Hepatocyte (in vitro differentiated cells): ENCODE results near the gene CNIH2. TPM values are rescaled to one million over a fixed set of nuclear protein-coding genes. Genes with fewer than 3 reads are reported as not detected.

Source experiments
- DNase-seq: peaks from one replicate; pipeline ENCODE4 v3.0.0-alpha.2; 2016; ENCODE audit warnings: low spot score
- H2AFZ ChIP-seq: fragments of 200-600 bp; sonication (generic); 2 replicates; pipeline ENCODE4 v1.6.0; 2016; ENCODE audit warnings: antibody characterized with exemption, mild to moderate bottlenecking
- H3K27ac ChIP-seq: fragments of 200-600 bp; sonication (generic); 2 replicates; pipeline ENCODE4 v1.5.1; 2016; ENCODE audit warnings: mild to moderate bottlenecking
- H3K27me3 ChIP-seq: fragments of 200-600 bp; sonication (generic); 2 replicates; pipeline ENCODE4 v1.6.1; 2016
- H3K36me3 ChIP-seq: fragments of 200-600 bp; sonication (generic); replicated peaks from 2 replicates; pipeline ENCODE4 v1.5.1; 2016; ENCODE audit warnings: low read depth; ENCODE audit not compliant: insufficient read depth
- H3K4me1 ChIP-seq: fragments of 200-600 bp; sonication (generic); 2 replicates; pipeline ENCODE4 v1.5.1; 2016; ENCODE audit warnings: mild to moderate bottlenecking, moderate library complexity; ENCODE audit not compliant: insufficient read depth
- H3K4me2 ChIP-seq: fragments of 200-600 bp; sonication (generic); 2 replicates; pipeline ENCODE4 v1.6.0; 2016
- H3K4me3 ChIP-seq: fragments of 200-600 bp; sonication (generic); 2 replicates; pipeline ENCODE4 v1.5.1; 2016; ENCODE audit warnings: mild to moderate bottlenecking
- H3K79me2 ChIP-seq: fragments of 200-600 bp; sonication (generic); 2 replicates; pipeline ENCODE4 v1.6.0; 2017; ENCODE audit warnings: mild to moderate bottlenecking
- H3K9me2 ChIP-seq: fragments of 200-600 bp; sonication (generic); replicated peaks from 2 replicates; pipeline ENCODE4 v1.6.0; 2017; ENCODE audit warnings: mild to moderate bottlenecking; ENCODE audit not compliant: insufficient read depth
- H3K9me3 ChIP-seq: fragments of 200-600 bp; sonication (generic); 2 replicates; pipeline ENCODE4 v1.5.1; 2016; ENCODE audit warnings: low read depth, mild to moderate bottlenecking
- H4K20me1 ChIP-seq: fragments of 200-600 bp; sonication (generic); 2 replicates; pipeline ENCODE4 v1.6.0; 2016; ENCODE audit warnings: mild to moderate bottlenecking; ENCODE audit not compliant: insufficient read depth, poor library complexity, severe bottlenecking
- EZH2 ChIP-seq: fragments of 200-600 bp; sonication (generic); IDR thresholded peaks from 2 replicates; pipeline ENCODE4 v1.6.1; 2016; ENCODE audit warnings: antibody characterized with exemption, mild to moderate bottlenecking, borderline replicate concordance
- EZH2phosphoT487 ChIP-seq: fragments of 200-600 bp; sonication (generic); IDR thresholded peaks from one replicate; pipeline ENCODE4 v1.6.1; 2018; ENCODE audit warnings: antibody characterized with exemption, mild to moderate bottlenecking, low read depth, moderate library complexity; ENCODE audit not compliant: unreplicated experiment, severe bottlenecking
- WGBS: methylation state at CpG from one replicate; pipeline ENCODE4 v1.1.6; 2016; ENCODE audit warnings: low lambda C conversion rate; ENCODE audit errors: missing lambda C conversion rate; 5-methylcytosine and 5-hydroxymethylcytosine counted together
- polyA plus RNA-seq: library from polyadenylated mRNA; unstranded; fragments of >200 nt; fragmentation: Nextera tagmentation; extraction: Ambion mirVana; gene quantifications from 2 replicates; pipeline ENCODE4 v1.2.1, GENCODE V29; 2016
- total RNA-seq: library from RNA; depleted of rRNA; stranded (reverse); fragments of >200 nt; gene quantifications from 2 replicates; pipeline ENCODE4 v1.2.3, GENCODE V29; 2014
- TF ChIP-seq, protein P1 (sequence below): fragments of 200-600 bp; sonication (generic); IDR thresholded peaks from 2 replicates; pipeline ENCODE4 v1.5.1; 2016; ENCODE audit warnings: antibody characterized with exemption, mild to moderate bottlenecking; ENCODE audit not compliant: poor library complexity

The CNIH2 gene
- total and polyA plus RNA-seq, 2 experiments from 2014 or later = 1.7 to 6.2 TPM

DNA sequence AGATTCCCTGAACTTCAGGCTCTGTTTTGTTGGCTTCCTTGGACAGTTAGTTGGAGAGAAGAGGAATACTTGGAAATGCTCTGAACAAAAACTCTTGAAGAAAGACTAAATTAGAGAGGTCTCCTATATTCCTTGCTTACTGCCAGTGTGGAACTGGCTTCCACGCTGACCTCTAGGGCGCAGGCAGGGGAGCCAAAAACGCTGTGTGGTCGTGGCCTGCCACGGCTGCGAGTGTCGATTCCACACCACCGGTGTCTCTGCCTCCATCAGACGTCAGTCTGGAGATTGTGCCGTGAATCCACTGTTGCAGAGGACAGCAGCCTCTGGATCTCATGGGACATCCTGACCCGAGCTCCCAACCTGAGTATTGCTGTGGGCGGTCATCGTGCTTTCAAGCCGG is 47.0 kb upstream of the CNIH2 start:
- H3K9me3 ChIP-seq = no peaks in the 10 kb centered on the region
- H3K79me2 ChIP-seq = no peaks in the 10 kb centered on the region
- no peak for TF ChIP-seq EZH2
- no peak for TF ChIP-seq EZH2phosphoT487
- TF ChIP-seq, protein P1, sequence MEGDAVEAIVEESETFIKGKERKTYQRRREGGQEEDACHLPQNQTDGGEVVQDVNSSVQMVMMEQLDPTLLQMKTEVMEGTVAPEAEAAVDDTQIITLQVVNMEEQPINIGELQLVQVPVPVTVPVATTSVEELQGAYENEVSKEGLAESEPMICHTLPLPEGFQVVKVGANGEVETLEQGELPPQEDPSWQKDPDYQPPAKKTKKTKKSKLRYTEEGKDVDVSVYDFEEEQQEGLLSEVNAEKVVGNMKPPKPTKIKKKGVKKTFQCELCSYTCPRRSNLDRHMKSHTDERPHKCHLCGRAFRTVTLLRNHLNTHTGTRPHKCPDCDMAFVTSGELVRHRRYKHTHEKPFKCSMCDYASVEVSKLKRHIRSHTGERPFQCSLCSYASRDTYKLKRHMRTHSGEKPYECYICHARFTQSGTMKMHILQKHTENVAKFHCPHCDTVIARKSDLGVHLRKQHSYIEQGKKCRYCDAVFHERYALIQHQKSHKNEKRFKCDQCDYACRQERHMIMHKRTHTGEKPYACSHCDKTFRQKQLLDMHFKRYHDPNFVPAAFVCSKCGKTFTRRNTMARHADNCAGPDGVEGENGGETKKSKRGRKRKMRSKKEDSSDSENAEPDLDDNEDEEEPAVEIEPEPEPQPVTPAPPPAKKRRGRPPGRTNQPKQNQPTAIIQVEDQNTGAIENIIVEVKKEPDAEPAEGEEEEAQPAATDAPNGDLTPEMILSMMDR = no peak
- no peak for DNase-seq
- no peaks in the 10 kb centered on the region for H3K4me1 ChIP-seq
- 95% methylated on average over 14 of the region's 14 CpGs for WGBS
- H3K27me3 ChIP-seq = no peaks in the 10 kb centered on the region
- no peak overlapping the region for H3K4me2 ChIP-seq
- H3K9me2 ChIP-seq = no peaks in the 10 kb centered on the region
- H4K20me1 ChIP-seq = no peaks in the 10 kb centered on the region
- no peaks in the 10 kb centered on the region for H3K36me3 ChIP-seq
- no peak overlapping the region for H3K4me3 ChIP-seq
- H3K27ac ChIP-seq = no peak overlapping the region
- no peak overlapping the region for H2AFZ ChIP-seq

DNA sequence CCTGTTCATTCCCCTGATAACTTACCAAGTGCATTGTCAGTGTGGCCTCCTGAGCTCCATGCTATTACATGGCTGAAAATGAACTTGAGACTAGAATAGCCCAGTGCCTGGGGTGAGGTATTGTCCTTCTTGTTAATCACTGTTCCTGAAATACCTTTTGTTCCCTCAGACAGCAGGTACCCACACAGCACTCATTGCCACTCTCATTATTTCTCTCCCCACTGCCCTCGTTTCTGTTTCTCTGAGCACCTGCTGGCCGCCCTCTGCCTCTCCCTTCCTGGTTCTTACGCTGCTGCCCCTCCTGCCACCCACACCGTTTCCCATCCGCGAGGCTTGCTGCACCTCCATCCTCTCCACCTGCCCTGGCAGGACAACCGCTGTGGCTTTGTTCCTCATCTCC is 46.4 kb upstream of the CNIH2 start:
- Histone ChIP-seq H3K27ac (no peak overlapping the region), H3K36me3 (no peaks in the 10 kb centered on the region), H3K9me2 (no peaks in the 10 kb centered on the region), H3K4me2 (no peak overlapping the region), H3K4me1 (no peaks in the 10 kb centered on the region), H3K4me3 (no peak overlapping the region), H3K79me2 (no peaks in the 10 kb centered on the region), H3K9me3 (no peaks in the 10 kb centered on the region), H3K27me3 (no peaks in the 10 kb centered on the region), H2AFZ (no peak overlapping the region), H4K20me1 (no peaks in the 10 kb centered on the region)
- WGBS = 88% methylated on average over 7 of the region's 7 CpGs
- DNase-seq = no peak
- TF ChIP-seq EZH2 (no peak), EZH2phosphoT487 (no peak)
- TF ChIP-seq, protein P1 = no peak

DNA sequence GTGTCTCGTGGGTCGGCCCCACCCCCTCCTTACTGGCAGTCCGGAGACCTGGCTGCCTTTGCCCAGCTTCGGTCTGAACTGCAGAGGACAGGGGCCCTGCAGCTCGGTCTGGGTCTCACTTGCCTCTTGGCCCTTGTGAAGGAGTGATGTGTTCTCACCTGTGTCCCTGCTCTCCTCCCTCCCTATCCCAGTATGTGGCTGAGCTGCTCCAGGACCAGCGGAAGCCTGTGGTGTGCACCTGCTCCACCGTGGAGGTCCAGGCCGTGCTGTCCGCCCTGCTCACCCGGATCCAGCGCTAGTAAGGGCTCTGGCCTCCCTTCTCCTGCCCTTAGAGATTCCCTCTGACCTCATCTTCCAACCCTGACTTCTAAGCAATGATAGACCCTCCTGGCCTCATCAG is 45.2 kb upstream of the CNIH2 start:
- no peaks in the 10 kb centered on the region for H3K36me3 ChIP-seq
- no peaks in the 10 kb centered on the region for H3K79me2 ChIP-seq
- TF ChIP-seq EZH2 (no peak), EZH2phosphoT487 (no peak)
- TF ChIP-seq, protein P1 = no peak
- H2AFZ ChIP-seq = no peak overlapping the region
- no peaks in the 10 kb centered on the region for H3K27me3 ChIP-seq
- no peaks in the 10 kb centered on the region for H3K4me1 ChIP-seq
- H3K4me2 ChIP-seq = no peak overlapping the region
- 94% methylated on average over 11 of the region's 11 CpGs for WGBS
- H4K20me1 ChIP-seq = no peaks in the 10 kb centered on the region
- no peak overlapping the region for H3K27ac ChIP-seq
- H3K9me3 ChIP-seq = no peaks in the 10 kb centered on the region
- no peak overlapping the region for H3K4me3 ChIP-seq
- H3K9me2 ChIP-seq = no peaks in the 10 kb centered on the region
- DNase-seq = no peak

DNA sequence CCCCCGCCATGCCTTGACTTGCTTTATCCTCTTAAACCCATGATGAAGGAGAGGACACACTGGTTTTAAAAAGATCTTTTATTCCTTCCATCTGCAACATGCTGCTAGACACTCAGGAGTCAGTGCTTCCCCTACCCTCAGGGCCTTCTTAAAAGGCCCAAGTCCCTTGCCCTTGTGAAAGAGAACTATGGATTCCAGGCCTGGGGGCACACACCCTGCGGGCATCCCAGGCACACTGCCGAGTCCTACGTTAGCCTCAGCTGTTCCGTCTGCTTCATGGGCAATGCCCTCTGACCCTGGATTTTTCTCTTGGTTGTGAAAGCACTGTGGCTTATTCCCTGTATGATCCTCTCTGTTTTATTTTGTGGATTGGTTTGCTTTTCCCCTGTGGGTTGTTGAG is 44.7 kb upstream of the CNIH2 start:
- DNase-seq = no peak
- no peak overlapping the region for H2AFZ ChIP-seq
- WGBS = 97% methylated on average over 5 of the region's 5 CpGs
- H3K27ac ChIP-seq = no peak overlapping the region
- H3K9me2 ChIP-seq = no peaks in the 10 kb centered on the region
- H3K9me3 ChIP-seq = no peaks in the 10 kb centered on the region
- H3K4me1 ChIP-seq = no peaks in the 10 kb centered on the region
- H4K20me1 ChIP-seq = no peaks in the 10 kb centered on the region
- no peaks in the 10 kb centered on the region for H3K79me2 ChIP-seq
- TF ChIP-seq, protein P1 = no peak
- TF ChIP-seq EZH2 (no peak), EZH2phosphoT487 (no peak)
- H3K4me2 ChIP-seq = no peak overlapping the region
- no peaks in the 10 kb centered on the region for H3K27me3 ChIP-seq
- H3K4me3 ChIP-seq = no peak overlapping the region
- H3K36me3 ChIP-seq = no peaks in the 10 kb centered on the region
